NCI-H1417 treated with DMSO at 0.1 percent for 48 hours (cell line): Measurements from ENCODE around the gene KCNN1.
"Not testable (repeated sequence)": the region's sequence is repeated elsewhere in the genome, so short reads cannot be mapped to it uniquely, and the experiment has no call there.

Experiments used
- DNase-seq: peaks from one replicate; lab custom pipeline; 2025; lab: John Stamatoyannopoulos, UW

KCNN1 gene

DNA sequence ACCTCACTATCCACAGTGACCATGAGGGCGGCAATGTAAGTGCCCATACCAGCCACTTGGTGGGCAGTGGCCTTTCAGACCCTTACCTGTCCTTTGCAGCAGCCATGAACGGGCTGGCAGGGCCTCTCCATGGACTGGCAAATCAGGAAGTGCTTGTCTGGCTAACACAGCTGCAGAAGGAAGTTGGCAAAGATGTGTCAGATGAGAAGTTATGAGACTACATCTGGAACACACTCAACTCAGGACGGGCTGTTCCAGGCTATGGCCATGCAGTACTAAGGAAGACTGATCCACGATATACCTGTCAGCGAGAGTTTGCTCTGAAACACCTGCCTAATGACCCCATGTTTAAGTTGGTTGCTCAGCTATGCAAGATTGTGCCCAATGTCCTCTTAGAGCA is 64.5 kb downstream of the KCNN1 start:
- DNase-seq = not testable (repeated sequence)

- DNase-seq = not testable (repeated sequence)
Measured at GRCh38 chr19:18032102-18032501, 65.2 kb downstream of the KCNN1 start.

DNA sequence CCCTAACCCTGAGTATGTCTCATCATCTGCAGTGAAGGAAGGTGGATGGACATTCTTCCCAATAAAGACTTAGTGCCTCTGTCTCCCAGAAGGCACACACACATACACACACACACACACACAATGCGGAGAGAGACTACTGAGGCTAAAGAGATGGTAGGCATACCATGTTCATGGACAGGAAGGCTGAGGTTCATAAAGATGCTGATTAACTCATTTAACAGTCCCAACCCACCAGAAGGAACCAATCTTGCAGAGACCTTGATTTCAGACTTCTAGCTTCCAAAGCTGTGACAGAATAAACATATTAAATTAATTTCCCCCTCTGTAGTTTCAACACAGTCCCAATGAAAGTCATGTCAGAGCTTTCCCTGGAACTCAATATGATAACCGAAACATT is 74.1 kb downstream of the KCNN1 start:
- DNase-seq = no peak

DNA sequence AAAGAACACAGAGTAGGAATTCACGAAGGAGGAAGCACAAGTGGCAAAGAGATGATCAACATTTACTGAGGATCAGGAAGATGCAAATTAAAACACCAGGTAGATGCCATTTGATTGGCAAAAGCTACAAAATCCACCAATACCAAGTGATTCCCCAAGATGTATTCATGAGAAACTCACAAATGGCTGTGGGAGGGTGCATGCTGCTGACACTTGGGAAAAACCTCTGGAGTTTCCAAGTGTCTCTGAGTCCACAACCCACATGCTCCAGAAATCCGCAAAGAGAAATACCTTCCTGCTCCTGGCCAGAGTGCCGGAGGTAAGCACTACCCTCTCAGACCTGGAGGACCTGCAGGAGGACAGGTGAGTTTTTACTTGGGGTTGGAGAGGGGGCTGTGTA is 76.8 kb downstream of the KCNN1 start:
- DNase-seq = no peak

DNA sequence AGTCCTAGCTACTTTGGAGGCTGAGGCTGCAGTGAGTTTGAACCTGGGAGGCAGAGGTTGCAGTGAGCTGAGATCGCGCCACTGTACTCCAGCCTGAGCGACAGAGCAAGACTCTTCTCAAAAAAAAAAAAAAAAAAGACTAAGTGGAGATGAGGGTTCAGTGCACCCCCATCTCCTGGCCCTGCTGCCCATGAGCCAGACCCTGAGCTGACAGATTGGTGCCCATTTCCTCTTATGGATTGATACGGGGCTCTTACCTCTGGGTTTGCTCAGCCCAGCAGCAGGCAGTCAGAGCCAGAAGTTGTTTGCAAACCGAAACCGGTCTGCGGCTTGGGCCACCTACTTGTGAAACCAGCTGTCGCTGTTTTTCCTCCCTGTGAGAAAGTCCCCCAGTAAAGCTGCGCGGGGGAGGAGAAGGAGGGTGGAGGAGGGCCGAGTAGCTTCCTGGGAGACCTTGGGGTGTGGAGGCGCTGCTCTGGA is 78.0 kb downstream of the KCNN1 start:
- DNase-seq = no peak

DNA sequence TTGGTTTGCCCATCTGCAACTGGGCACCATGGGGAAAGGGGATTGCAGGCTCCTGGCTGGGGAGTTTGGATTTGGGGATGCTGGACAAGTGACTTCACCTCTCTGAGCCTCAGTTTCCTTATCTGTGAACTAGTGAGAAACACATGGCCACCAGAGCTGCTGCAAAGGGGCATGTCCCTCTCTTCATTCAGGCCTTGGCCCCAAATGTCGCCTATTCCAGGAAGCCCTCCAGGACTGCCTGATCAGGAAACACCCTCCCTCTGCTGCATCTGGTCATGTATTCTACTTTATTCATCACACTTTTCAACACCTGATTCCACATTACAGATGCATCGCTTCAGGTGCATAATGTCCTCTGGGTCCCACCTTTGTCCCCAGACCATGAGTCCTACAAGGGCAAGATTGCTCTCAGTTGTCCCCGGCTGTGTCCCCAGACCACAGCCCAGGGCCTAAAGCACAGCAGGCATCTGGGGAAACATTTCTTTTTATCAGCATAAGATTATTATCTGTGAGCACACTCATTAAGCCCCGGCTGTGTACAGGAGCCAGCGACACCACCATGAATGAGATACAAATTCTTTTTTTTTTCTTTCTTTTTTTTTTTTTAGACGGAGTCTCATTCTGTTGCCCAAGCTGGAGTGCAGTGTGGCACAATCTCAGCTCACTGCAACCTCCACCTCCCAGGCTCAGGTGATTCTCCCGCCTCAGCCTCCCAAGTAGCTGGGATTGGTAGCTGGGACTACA is 78.6 kb downstream of the KCNN1 start:
- no peak for DNase-seq

- DNase-seq = no peak
Measured at GRCh38 chr19:18046059-18046718, 79.3 kb downstream of the KCNN1 start.

DNA sequence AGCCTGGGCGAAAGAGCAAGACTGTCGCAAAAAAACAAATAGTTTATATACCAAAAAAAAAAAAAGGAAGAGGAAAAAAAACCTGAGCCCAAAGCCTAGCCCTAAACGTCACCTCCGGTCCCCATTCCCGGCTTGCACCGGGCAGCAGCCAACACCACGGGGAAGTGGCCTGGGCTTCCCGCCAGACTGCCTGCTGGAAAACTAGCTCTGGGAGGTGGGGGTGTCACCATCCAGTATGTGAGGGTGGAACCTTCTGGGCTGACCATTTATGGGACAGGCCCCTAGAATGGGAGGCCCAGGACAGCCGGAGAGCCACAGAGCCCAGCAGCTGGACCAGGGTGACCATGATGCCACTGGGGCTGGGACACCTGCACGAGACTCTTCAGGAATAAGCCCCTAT is 82.5 kb downstream of the KCNN1 start:
- DNase-seq = no peak
